Measurements from ENCODE around the gene PLEKHG1.

Gene PLEKHG1

GRCh38 chr6:150605333-150605732, 5.6 kb downstream of the PLEKHG1 start:
- Histone ChIP-seq H3K4me2 (ENCODE audit: low read length) (no peak overlapping the region), H3K23ac (ENCODE audit: low read length) (no peak overlapping the region), H2BK120ac (ENCODE audit: insufficient read depth, low read length, poor library complexity) (no peak overlapping the region), H4K91ac (ENCODE audit: low read depth, low read length) (no peak overlapping the region), H3K4me1 (ENCODE audit: control insufficient read depth in 1 of 2, insufficient read depth in 2 of 2, low read length in 2 of 2) (peaks cover 0 to 2% of the 10 kb centered on the region in 2 experiments), H2AK5ac (ENCODE audit: low read length) (no peak overlapping the region), H2AFZ (ENCODE audit: insufficient read depth, low read length, poor library complexity) (no peak overlapping the region), H3K27me3 (ENCODE audit: insufficient read depth, low read length) (no peaks in the 10 kb centered on the region), H3K4ac (ENCODE audit: low read depth, low read length) (no peak overlapping the region), H3K36me3 (ENCODE audit: control insufficient read depth in 1 of 2, insufficient read depth in 2 of 2, low read length in 2 of 2) (no peaks in the 10 kb centered on the region), H3K79me1 (ENCODE audit: low read length) (no peaks in the 10 kb centered on the region), H4K12ac (ENCODE audit: low read depth, low read length) (no peak overlapping the region), H3K18ac (ENCODE audit: low read length) (no peak overlapping the region), H3K4me3 (ENCODE audit: low read depth, low read length) (no peak overlapping the region), H3K14ac (ENCODE audit: low read length) (no peak overlapping the region), H3K9ac (ENCODE audit: low read length) (no peak overlapping the region), H2BK12ac (ENCODE audit: low read length) (no peak overlapping the region), H3K27ac (ENCODE audit: low read depth, low read length) (no peak overlapping the region), H4K8ac (ENCODE audit: low read depth, low read length) (no peak overlapping the region), H2BK5ac (ENCODE audit: low read depth, low read length, poor library complexity) (no peak overlapping the region), H3K79me2 (ENCODE audit: control insufficient read depth, insufficient read depth, low read length, poor library complexity) (no peaks in the 10 kb centered on the region), H3K9me3 (ENCODE audit: insufficient read depth, low read depth, low read length) (no peaks in the 10 kb centered on the region)
- WGBS (ENCODE audit: extremely low coverage, insufficient coverage, insufficient read length), result no CpG with 5 or more reads among the region's 3 CpGs
- DNase-seq, result no peak

DNA sequence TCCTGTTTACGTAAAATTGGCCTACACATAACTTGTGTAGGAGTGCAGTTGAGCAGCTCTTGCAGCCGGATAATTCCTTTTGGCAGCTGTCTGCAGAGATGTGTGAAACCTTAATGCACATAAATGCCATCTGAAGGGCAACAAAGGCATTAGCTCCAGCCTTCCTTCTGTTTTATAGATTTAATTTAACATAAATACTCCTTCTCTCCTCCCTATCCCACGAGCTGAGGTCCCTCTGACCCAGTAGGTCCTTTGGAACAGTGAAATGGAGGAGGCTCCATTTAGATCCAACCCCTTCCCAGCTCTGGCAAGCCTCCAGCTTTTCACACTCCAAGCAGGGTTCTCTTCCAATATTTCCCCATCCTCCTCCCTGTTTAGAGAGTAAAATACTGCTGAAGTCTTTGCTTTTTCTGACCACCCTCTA, 6.5 kb downstream of the PLEKHG1 start:
- Histone ChIP-seq H4K91ac (ENCODE audit: low read depth, low read length) (no peak overlapping the region), H2BK12ac (ENCODE audit: low read length) (no peak overlapping the region), H2AFZ (ENCODE audit: insufficient read depth, low read length, poor library complexity) (no peak overlapping the region), H3K79me1 (ENCODE audit: low read length) (no peaks in the 10 kb centered on the region), H3K4me1 (ENCODE audit: control insufficient read depth in 1 of 2, insufficient read depth in 2 of 2, low read length in 2 of 2) (peaks cover 0 to 2% of the 10 kb centered on the region in 2 experiments), H3K9ac (ENCODE audit: low read length) (no peak overlapping the region), H3K18ac (ENCODE audit: low read length) (no peak overlapping the region), H2BK120ac (ENCODE audit: insufficient read depth, low read length, poor library complexity) (no peak overlapping the region), H3K79me2 (ENCODE audit: control insufficient read depth, insufficient read depth, low read length, poor library complexity) (no peaks in the 10 kb centered on the region), H3K36me3 (ENCODE audit: control insufficient read depth in 1 of 2, insufficient read depth in 2 of 2, low read length in 2 of 2) (no peaks in the 10 kb centered on the region), H3K27me3 (ENCODE audit: insufficient read depth, low read length) (no peaks in the 10 kb centered on the region), H3K4ac (ENCODE audit: low read depth, low read length) (no peak overlapping the region), H3K14ac (ENCODE audit: low read length) (no peak overlapping the region), H3K4me2 (ENCODE audit: low read length) (no peak overlapping the region), H2BK5ac (ENCODE audit: low read depth, low read length, poor library complexity) (no peak overlapping the region), H3K27ac (ENCODE audit: low read depth, low read length) (no peak overlapping the region), H2AK5ac (ENCODE audit: low read length) (no peak overlapping the region), H3K4me3 (ENCODE audit: low read depth, low read length) (no peak overlapping the region), H4K12ac (ENCODE audit: low read depth, low read length) (no peak overlapping the region), H3K23ac (ENCODE audit: low read length) (no peak overlapping the region), H4K8ac (ENCODE audit: low read depth, low read length) (no peak overlapping the region), H3K9me3 (ENCODE audit: insufficient read depth, low read depth, low read length) (no peaks in the 10 kb centered on the region)
- no peak for DNase-seq
- no CpG with 5 or more reads among the region's 3 CpGs for WGBS (ENCODE audit: extremely low coverage, insufficient coverage, insufficient read length)

GRCh38 chr6:150606647-150607328, 7.1 kb downstream of the PLEKHG1 start:
- H3K36me3 ChIP-seq (ENCODE audit: control insufficient read depth in 1 of 2, insufficient read depth in 2 of 2, low read length in 2 of 2), result no peaks in the 10 kb centered on the region
- no peaks in the 10 kb centered on the region for H3K79me2 ChIP-seq (ENCODE audit: control insufficient read depth, insufficient read depth, low read length, poor library complexity)
- H3K4me3 ChIP-seq (ENCODE audit: low read depth, low read length), result no peak overlapping the region
- no peak overlapping the region for H3K18ac ChIP-seq (ENCODE audit: low read length)
- H3K14ac ChIP-seq (ENCODE audit: low read length), result no peak overlapping the region
- H3K23ac ChIP-seq (ENCODE audit: low read length), result no peak overlapping the region
- no peak overlapping the region for H3K4me2 ChIP-seq (ENCODE audit: low read length)
- no peak overlapping the region for H2AFZ ChIP-seq (ENCODE audit: insufficient read depth, low read length, poor library complexity)
- H4K8ac ChIP-seq (ENCODE audit: low read depth, low read length), result no peak overlapping the region
- H3K27me3 ChIP-seq (ENCODE audit: insufficient read depth, low read length), result no peaks in the 10 kb centered on the region
- H3K79me1 ChIP-seq (ENCODE audit: low read length), result no peaks in the 10 kb centered on the region
- no CpG with 5 or more reads among the region's 5 CpGs for WGBS (ENCODE audit: extremely low coverage, insufficient coverage, insufficient read length)
- no peak overlapping the region for H2BK120ac ChIP-seq (ENCODE audit: insufficient read depth, low read length, poor library complexity)
- H3K9me3 ChIP-seq (ENCODE audit: insufficient read depth, low read depth, low read length), result no peaks in the 10 kb centered on the region
- H4K91ac ChIP-seq (ENCODE audit: low read depth, low read length), result no peak overlapping the region
- H2BK5ac ChIP-seq (ENCODE audit: low read depth, low read length, poor library complexity), result no peak overlapping the region
- DNase-seq, result peak; percentile 6 to 26
- no peak overlapping the region for H3K9ac ChIP-seq (ENCODE audit: low read length)
- H3K27ac ChIP-seq (ENCODE audit: low read depth, low read length), result no peak overlapping the region
- no peak overlapping the region for H2BK12ac ChIP-seq (ENCODE audit: low read length)
- no peak overlapping the region for H2AK5ac ChIP-seq (ENCODE audit: low read length)
- peaks cover 0 to 2% of the 10 kb centered on the region in 2 experiments for H3K4me1 ChIP-seq (ENCODE audit: control insufficient read depth in 1 of 2, insufficient read depth in 2 of 2, low read length in 2 of 2)
- no peak overlapping the region for H3K4ac ChIP-seq (ENCODE audit: low read depth, low read length)
- H4K12ac ChIP-seq (ENCODE audit: low read depth, low read length), result no peak overlapping the region

DNA sequence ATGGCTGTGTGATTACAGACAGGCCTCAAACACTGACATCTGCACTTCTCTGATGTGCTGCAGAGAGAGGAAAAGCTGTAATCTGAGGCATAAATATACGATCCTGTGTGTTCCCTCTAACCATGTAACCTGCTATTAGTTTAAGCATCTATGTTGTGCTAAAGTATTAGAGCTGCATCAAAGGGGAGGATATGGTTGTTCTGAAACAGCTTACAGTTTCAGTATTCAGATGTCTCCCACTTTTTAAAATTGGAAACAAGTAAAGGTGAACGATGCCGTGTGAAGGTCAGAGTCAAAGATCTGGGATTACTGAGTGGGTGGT, 7.6 kb downstream of the PLEKHG1 start:
- no CpG with 5 or more reads among the region's 3 CpGs for WGBS (ENCODE audit: extremely low coverage, insufficient coverage, insufficient read length)
- H3K4me1 ChIP-seq (ENCODE audit: control insufficient read depth in 1 of 2, insufficient read depth in 2 of 2, low read length in 2 of 2), result peaks cover 0 to 2% of the 10 kb centered on the region in 2 experiments
- no peak for DNase-seq
- no peak overlapping the region for H2BK12ac ChIP-seq (ENCODE audit: low read length)
- no peak overlapping the region for H3K14ac ChIP-seq (ENCODE audit: low read length)
- no peaks in the 10 kb centered on the region for H3K79me2 ChIP-seq (ENCODE audit: control insufficient read depth, insufficient read depth, low read length, poor library complexity)
- H3K4me2 ChIP-seq (ENCODE audit: low read length), result no peak overlapping the region
- no peaks in the 10 kb centered on the region for H3K79me1 ChIP-seq (ENCODE audit: low read length)
- no peak overlapping the region for H2BK5ac ChIP-seq (ENCODE audit: low read depth, low read length, poor library complexity)
- H3K4me3 ChIP-seq (ENCODE audit: low read depth, low read length), result no peak overlapping the region
- H4K91ac ChIP-seq (ENCODE audit: low read depth, low read length), result no peak overlapping the region
- H3K23ac ChIP-seq (ENCODE audit: low read length), result no peak overlapping the region
- no peak overlapping the region for H2BK120ac ChIP-seq (ENCODE audit: insufficient read depth, low read length, poor library complexity)
- H3K9ac ChIP-seq (ENCODE audit: low read length), result no peak overlapping the region
- no peaks in the 10 kb centered on the region for H3K9me3 ChIP-seq (ENCODE audit: insufficient read depth, low read depth, low read length)
- H2AFZ ChIP-seq (ENCODE audit: insufficient read depth, low read length, poor library complexity), result no peak overlapping the region
- no peaks in the 10 kb centered on the region for H3K27me3 ChIP-seq (ENCODE audit: insufficient read depth, low read length)
- H3K18ac ChIP-seq (ENCODE audit: low read length), result no peak overlapping the region
- no peaks in the 10 kb centered on the region for H3K36me3 ChIP-seq (ENCODE audit: control insufficient read depth in 1 of 2, insufficient read depth in 2 of 2, low read length in 2 of 2)
- H3K27ac ChIP-seq (ENCODE audit: low read depth, low read length), result no peak overlapping the region
- no peak overlapping the region for H2AK5ac ChIP-seq (ENCODE audit: low read length)
- no peak overlapping the region for H3K4ac ChIP-seq (ENCODE audit: low read depth, low read length)
- H4K12ac ChIP-seq (ENCODE audit: low read depth, low read length), result no peak overlapping the region
- H4K8ac ChIP-seq (ENCODE audit: low read depth, low read length), result no peak overlapping the region
